NK-92 (cell line): ENCODE results near the gene STIM1.

Source experiments
- DNase-seq: peaks from one replicate; lab custom pipeline; 2025; ENCODE audit not compliant: unreplicated experiment; lab: John Stamatoyannopoulos, UW

STIM1 gene

GRCh38 chr11:3946455-3947017, 91.1 kb downstream of the STIM1 start:
- DNase-seq, result no peak

DNA sequence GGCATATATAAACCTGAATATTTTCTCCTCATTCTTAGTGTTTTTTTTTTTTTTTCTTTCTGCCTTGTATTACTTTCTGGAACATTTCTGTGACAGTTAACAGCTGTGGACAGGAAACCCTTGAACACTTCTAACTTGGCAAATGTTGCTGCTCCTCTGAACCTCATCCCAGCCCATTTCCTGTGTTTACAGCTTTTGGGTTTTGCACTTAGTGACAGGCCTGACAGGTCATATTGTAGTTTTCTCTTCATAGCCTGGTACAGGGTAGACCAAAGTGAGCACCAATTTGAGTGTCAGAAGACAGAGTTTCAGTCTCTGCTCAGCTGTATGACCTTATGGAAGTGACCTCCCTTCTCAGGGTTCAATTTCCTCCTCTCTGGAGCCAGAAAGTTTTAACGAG, 91.6 kb downstream of the STIM1 start:
- DNase-seq, result no peak

DNA sequence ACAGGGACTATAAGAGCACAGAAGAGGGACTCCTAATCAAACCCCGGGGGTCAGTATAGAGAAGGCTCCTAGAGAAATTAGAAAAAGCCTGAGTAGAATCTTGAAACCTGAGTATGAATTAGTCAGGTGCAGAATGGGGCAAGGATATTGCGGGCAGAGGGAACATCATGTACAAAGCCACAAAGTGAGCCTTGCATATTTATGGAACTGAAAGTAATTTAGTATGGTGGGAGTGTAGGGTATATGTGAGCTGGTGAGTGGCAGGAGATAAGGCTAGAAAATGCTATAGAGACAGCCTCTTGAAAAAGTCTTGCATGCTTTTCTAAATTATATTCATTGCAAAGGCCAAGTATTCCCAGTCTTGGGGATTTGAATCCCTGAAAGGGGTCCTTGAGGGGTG, 93.7 kb downstream of the STIM1 start:
- no peak for DNase-seq

- no peak for DNase-seq
Measured at GRCh38 chr11:3950996-3951660, 95.7 kb downstream of the STIM1 start.

DNA sequence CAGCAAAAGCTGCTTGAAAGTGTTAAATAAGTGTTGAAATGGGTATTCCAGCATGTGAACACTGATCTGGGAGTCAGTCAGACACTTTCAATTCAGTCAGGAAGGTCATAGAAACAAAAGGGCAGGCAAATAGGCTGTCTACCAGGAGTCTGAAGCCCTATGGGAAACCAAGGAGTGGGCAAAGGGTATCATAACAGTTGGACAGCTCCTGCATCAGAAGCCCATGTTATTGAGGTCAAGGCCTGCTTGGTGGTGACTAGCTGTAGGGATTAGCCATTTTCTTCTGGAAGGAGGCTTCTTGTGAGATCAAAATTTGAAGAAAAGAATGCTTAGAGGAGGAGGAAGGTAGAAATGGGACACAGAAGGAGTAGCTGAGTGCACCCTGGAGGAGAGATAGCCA, 97.3 kb downstream of the STIM1 start:
- no peak for DNase-seq

- DNase-seq, result no peak
Measured at GRCh38 chr11:3953327-3953726, 97.9 kb downstream of the STIM1 start.

DNA sequence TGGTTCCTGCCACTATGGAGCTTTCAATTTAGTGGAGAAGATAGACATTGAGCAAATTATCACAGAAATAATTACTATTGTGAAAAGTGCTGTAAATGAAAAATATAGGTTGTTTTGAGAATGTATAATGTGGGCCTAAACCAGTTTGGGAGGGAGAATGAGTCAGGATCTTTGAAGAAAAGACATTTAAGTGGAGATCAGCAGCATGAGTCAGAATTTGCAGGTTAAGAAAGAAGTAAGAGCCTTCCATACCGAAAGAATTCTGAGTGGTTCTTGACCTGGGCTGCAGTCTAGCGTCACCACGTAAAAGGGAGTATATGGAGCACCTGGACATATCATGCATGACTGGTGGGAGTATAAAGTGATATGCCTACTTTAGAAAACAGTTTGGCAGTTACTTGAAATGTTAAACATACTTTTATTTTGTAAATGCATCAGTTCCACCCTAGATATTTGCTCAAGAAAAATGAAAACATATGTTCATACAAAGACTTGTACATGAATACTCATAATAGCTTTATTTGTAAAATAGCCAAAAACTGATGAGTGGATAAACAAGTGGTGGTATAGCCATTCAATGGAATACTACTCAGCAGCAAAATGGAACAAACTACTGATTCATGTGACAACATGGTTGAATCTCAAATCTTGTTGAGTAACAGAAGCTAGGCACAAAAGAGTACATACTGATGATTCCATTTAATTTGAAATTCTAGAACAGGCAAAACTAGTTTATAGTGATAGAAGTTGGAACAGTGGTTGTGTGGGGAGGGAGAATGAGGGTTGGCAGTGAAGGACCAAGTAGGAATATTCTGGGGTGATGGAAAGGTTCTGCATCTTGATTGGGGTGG, 99.2 kb downstream of the STIM1 start:
- DNase-seq, result no peak

DNA sequence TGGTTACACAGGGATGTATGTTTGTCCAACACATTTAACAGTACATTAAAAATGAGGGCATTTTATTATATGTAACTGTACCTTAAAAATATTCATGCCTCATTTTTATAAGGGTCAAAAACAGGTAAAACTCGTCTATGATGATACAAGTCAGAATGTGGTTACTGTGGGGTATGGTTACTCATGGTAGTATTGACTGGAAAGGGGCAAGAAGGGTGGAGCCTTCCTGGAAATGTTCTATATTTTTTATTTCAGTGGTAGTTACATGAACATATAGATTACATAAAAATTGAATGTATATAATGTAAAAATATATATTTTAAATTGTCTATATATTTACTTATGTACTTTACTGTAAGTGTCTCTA, 99.8 kb downstream of the STIM1 start:
- no peak for DNase-seq

DNA sequence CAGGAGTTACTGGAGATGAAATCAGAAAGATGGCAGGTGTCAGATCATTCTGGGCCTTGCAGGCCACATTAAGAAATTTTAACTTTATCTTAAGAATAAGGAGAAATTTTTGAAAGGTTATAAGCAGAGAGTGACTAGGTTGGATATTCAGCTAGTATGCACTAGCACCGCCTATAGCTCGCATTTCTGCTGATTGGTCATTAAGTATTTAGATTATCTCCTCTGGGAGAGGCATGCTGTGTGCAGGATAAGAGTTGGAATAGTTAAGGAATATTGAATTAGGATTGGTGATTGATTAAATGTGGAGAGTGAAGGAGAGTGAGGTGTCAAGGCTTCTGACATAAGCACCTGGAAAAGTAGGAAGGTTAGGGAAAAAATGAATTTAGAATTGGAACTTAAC, 100.6 kb downstream of the STIM1 start:
- DNase-seq, result no peak

GRCh38 chr11:3956748-3957147, 101.3 kb downstream of the STIM1 start:
- DNase-seq, result no peak

DNA sequence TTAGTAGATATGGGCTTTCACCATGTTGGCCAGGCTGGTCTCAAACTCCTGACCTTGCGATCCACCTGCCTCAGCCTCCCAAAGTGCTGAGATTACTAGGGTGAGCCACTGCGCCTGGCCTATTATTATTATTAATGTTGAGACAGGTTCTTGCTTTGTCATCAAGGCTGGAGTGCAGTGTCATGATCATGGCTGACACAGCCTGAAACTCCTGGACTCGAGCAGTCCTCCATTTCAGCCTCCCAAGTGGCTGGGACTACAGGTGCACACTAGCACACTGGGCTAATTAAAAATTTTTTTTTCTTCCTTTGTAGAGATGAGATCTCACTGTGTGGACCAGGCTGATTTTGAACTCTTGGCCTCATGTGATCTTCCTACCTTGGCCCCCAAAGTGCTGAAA, 102.0 kb downstream of the STIM1 start:
- DNase-seq, result no peak

GRCh38 chr11:3958281-3958680, 102.8 kb downstream of the STIM1 start:
- no peak for DNase-seq

- no peak for DNase-seq
Measured at GRCh38 chr11:3959015-3959902, 103.8 kb downstream of the STIM1 start.

DNA sequence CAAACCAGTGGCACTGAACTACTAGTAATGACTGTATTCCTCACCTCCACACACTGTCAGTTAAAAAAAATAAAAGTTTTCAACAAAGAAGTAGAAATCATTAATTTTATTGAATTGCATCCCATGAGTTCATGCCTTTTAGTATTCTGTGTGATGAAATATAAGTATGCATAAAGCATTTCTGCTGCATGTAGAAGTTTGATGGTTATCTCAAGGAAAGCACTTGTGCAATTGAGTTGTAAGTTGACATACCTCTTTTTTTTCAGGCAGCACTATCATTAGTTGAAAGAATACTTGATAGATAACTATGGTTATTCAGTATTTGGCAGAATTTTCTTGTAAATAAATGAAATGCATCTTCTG, 104.4 kb downstream of the STIM1 start:
- DNase-seq, result no peak

DNA sequence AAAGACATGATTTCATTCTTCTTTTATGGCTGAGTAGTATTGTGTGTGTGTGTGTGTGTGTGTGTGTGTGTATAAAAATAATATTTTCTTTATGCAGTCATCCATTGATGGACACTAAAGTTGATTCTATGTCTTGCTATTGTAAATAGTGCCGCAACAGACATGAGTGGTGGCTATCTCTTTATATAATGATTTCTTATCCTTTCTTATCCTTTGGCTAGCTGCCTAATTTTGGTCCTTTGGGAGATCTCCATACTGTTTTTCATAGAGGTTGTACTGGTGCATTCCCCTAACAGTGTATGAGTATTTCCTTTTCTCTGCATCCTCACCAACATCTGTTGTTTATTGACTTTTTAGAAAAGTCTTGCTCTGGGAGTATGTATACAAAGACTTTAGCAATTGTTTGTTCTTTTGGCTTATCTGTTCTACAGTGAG, 107.0 kb downstream of the STIM1 start:
- no peak for DNase-seq

DNA sequence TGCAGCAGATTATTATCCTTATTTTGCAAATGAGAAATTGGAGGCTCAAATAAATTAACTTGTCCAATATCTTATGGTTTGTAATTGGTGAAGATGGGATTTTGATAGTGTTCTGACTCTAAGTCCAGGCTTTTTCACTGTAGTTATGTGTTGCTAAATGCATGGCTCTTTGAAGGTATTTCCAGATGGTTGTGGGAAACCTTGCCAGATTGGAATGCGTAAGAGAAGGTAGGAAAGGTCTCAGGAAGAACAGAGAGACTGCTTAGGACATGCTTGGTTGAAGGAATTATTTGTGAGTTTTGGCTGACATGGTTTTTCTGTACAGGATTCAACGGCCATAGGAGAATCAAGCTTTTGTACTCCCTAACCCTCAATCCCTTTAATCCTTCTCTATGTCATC, 108.6 kb downstream of the STIM1 start:
- no peak for DNase-seq

GRCh38 chr11:3964935-3965604, 109.6 kb downstream of the STIM1 start:
- no peak for DNase-seq

DNA sequence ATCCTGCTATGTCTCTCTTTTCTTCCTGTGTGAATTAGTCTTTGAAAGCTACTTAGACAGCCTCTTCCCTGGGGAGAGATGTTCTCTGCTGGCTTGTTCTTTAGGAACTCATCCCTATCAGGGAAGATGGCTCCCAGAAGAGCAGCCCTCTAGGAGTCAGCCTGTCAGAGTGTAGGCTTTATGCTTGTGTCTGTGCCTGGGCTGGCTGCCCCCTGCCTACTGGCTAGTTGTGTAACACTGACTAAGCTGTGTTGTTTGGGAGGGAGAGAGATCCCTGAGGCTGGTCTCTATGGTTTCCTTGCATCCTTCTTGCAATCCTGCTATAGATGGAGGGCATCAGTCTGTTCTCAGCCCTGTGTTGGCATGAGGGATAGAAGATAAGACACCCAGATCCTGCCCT, 112.2 kb downstream of the STIM1 start:
- no peak for DNase-seq

DNA sequence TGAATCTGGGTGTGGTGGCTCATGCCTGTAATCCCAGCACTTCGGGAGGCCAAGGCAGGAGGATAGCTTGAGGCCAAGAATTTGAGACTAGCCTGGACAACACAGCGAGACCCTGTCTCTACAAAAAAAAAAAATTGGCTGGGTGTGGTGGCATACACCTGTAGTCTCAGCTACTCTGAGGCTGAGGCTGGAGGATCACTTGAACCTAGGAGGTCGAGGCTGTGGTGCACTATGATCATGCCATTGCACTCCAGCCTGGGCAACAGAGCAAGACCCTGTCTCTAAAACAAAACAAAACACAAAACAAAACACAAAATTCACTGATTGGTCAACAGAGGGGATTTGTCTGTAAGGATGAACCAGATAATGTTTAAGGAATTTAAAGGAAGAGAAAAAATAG, 113.7 kb downstream of the STIM1 start:
- DNase-seq, result no peak

- no peak for DNase-seq
Measured at GRCh38 chr11:3969613-3970012, 114.1 kb downstream of the STIM1 start.

GRCh38 chr11:3970108-3970507, 114.6 kb downstream of the STIM1 start:
- no peak for DNase-seq
